Sciatic nerve (tissue), 2 donors: ENCODE results near the gene PID1. TPM values are rescaled to one million over a fixed set of nuclear protein-coding genes. Genes with fewer than 3 reads are reported as not detected.

Source experiments
- ATAC-seq: fragments of 200-7000 bp; cut with Tn5 transposase; one replicate; pipeline ENCODE4 v1.9.1; 2020; ENCODE audit warnings: mild to moderate bottlenecking, moderate library complexity
- DNase-seq: peaks from one replicate; pipeline ENCODE4 v3.0.0-alpha.2; 2020; ENCODE audit warnings: low spot score
- intact Hi-C: fragments of 100-400 bp; cut with DNase I; formaldehyde crosslinking; loops from one replicate; pipeline ENCODE4 v1.14.2; 2022
- total RNA-seq: library from RNA; stranded (reverse); fragmentation: NEBNext Ultra II Directional; extraction: Animal tissue kit (Norgen Biotek cat#: 25700); gene quantifications from one replicate; pipeline ENCODE4 v1.2.1, GENCODE V29; 2021
- donor health status: DM: no; HTN: no; CAD: no.
- donor health status: DM: no; HTN: no; CAD: no.

The PID1 gene
- total RNA-seq, 1 donor from 2014 or later = 24.3 TPM

DNA sequence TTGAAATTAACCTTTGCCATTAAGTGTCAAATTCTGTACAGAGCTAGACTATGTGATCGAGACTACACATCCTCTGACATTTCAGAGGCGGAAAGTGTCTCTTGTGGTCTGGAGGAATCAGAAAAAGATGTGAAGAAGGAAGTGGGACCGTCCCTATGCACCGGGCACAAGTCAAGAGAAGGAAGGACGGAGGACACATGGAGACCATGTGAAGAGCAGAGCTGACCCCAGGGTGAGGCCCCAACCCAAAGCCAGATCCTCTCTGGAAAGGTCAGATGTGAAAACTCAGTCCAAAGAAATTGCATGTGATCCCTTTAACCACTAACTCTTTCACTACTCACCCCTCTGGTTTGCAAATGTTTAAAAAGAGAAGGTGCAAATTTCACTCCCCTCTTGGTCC lies 92.4 kb downstream of the PID1 start:
- intact Hi-C loops = no loop called here
- DNase-seq = no peak

DNA sequence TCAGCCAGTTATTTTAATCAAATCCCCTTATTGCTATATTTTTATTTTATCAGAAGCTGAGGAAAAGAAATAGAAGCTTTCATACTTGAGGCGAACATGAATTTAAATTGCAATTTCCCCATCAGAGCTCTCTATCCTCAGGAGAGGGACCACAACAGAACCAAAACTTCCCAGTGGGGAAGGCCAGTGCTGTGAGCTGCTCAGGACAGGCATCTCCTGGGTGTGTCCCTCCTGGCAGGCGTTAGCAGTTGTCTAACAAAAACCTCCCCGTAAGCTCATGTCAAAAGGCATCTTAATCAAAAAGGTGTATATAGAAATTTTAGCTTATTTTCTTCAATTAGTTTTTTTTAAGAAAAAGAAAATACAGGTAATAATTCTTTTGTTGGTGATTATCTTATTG lies 93.0 kb downstream of the PID1 start:
- intact Hi-C loops = no loop called here
- ATAC-seq = no peak
- no peak for DNase-seq

More for the DNA sequence above, 92.4 kb downstream of the PID1 start:
- ATAC-seq = peak; percentile 56

- intact Hi-C loops = no loop called here
- ATAC-seq (no peak), DNase-seq (no peak)
Measured at GRCh38 chr2:229176136-229176535, 95.0 kb downstream of the PID1 start.

DNA sequence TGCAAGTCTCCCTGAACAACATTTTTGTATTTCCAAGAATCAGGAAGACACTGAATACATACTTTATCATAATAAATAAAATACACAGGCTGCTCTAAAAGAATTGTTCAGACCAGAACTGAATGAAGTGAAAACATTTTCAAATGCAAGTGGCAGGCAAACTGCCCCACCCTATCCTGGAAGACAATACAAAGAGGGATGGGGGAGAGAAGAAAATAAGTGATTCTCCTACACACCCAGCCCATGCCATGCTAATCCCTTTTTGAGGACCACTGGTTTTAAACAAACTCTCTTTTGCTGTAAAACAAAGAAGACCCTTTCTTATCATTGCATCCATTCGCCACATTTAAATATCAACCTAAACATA lies 95.6 kb downstream of the PID1 start:
- intact Hi-C loops = no loop called here
- no peak for ATAC-seq
- no peak for DNase-seq

DNA sequence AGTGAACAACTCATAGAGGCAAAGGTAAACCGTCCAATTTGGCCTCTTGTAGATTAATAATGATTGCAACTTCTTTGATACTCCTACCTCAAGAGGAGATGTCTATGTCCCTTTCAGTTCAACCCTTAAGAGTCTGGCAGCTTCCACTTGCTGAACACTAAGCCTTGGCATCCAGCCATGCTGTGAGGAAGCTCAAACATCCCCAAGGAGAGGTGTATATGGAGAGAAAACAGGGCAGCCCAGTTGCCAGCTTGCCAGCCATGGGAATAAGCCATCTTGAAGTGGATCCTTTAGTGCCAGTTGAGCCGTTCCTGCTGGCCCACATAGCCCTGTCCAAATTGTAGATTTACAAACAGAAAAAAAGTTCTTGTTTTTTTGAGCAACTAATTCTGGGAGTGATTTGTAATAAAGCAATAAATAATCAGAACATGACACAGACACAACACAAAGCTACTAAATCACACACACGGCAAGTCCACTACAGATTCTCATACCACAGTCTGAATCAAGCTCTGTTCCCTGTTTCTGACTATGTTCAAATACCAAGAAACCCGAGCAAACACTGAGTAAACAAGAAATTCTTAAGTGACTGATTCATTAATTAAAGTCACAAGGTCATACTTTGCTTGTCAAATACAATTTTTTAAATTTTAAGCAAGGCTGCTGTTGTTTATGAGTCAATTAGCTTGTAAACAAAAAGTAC lies 96.1 kb downstream of the PID1 start:
- ATAC-seq = no peak
- intact Hi-C loops = no loop called here
- no peak for DNase-seq

GRCh38 chr2:229173825-229174359 lies 97.2 kb downstream of the PID1 start:
- intact Hi-C loops = no loop called here
- DNase-seq = no peak
- no peak for ATAC-seq

DNA sequence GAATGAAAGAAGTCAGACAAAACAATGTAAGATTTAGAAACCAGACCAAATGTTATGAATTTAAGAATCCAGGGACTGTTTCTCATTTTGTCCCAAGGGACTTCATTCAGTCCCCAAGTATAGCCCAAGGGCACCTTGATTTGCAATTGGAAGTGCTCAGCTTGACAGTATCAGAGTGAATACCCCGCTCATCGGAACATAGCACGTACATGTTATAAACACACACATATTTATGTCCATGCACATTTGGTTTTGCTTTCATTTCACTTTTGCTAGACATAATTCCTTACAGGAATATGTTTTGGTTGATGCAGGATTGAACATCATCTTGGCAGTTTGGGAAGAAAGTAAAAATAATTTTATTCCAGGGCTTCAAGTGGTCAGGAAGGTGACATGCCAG lies 100.2 kb downstream of the PID1 start:
- ATAC-seq (no peak), DNase-seq (no peak)
- intact Hi-C loops = no loop called here

DNA sequence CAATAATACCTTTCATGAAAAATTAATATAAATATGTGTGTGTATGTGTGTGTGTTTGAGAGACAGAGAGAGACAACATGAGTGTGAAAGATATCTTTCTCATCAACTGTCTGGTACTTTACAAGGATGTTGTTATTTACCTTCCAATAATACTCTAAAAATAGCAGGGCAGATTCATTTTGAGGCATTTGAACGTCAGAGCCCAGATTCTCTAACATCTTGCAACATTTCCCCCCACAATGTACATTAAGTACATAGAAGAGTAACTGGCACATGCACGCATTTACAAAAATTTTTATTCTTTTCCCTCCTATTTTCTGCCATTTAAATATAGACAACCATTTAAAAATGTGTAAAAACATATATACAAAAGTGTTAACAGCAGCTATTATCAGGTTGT lies 100.9 kb downstream of the PID1 start:
- intact Hi-C loops = no loop called here
- no peak for DNase-seq
- ATAC-seq = no peak

- no peak for ATAC-seq
- DNase-seq = no peak
- intact Hi-C loops = no loop called here
Measured at GRCh38 chr2:229169751-229170150, 101.3 kb downstream of the PID1 start.

DNA sequence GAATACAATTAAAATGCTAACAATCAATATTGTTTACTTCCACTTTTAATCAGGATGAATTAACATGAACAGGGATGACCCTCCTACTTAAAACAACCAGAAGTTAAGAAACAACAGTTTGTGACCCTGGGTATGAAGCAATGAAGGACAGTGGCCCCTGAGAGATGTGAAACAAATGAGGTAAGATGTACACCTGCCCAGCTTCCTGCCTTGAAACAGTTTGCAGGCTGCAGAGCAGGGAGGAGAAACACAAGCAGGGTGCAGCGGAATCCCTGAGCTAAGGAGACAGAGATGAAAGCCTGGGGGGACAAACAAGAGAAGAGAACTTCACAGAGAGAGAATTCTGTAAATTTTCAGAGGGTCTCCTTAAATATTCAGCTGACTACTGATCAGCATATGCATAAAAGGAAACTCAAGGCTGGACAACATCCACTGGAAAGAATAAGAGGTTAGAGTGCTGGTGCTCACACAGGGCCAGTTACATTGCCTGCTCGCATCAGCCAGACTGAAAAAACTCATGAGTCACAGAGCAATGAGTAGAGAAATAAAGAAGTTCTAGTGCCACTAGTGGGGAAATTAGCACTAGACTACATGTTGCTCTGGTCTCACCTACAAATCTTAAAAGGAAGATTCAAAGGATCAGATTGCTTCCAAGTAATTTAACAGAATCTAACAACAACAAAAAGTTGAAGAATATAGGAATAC lies 106.4 kb downstream of the PID1 start:
- intact Hi-C loops = no loop called here
- ATAC-seq (no peak), DNase-seq (no peak)

DNA sequence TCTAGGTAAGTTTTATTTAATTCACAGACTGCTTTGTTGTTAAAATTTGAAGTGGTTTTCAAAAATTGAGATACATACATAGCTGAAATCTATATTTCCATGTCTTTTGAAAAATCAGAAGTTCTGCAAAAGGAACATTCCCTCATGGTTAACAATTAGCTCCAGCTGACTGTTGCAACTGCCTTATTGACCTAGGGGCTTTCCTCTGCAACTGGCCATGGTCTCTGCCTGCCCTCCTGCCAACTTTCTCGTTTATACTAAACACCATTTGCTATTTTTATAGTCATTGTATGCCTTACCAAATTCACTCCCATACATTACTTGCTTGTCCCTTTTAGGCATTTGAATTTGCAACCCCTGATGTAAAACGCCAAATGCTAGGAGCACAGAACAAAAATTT lies 107.2 kb downstream of the PID1 start:
- no peak for ATAC-seq
- intact Hi-C loops = no loop called here
- no peak for DNase-seq

DNA sequence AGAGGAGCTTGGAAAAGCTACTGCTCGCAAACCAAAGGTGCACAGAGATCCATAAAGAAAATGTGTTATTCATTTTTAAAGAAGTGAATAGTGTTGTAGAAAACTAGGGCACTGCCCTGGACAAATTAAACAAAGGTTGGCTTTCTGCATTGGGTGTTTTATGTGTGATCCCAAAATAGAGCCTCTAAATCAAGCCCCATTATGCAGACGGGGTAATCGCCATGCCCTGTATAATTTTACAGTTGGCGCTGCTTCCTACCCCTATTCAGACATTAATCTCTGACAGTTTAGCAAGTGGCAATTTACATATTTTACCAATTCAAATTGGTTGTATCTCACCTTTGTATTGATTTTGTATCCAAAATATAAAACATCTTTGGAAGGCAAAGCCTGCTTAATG lies 109.1 kb downstream of the PID1 start:
- intact Hi-C loops = no loop called here
- DNase-seq (no peak), ATAC-seq (no peak)

DNA sequence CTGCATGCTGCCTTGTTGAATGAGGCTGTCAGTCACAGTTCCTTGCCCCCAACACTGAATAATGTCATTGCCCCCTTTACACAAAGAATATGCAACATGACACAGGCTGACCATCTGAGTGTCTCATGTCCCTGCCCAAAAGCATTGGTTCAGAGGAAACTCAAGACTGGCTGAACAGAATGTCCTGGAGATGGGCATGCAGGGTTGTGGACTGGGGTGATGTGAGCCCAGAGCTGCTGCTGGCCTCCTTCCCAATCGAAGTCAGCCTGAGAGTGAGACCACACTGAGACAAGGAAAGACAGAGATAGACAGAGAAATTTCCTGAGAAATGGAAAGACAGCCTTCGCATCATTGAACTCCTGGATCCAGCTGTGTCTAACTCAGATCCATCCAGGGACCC lies 110.1 kb downstream of the PID1 start:
- DNase-seq (no peak), ATAC-seq (no peak)
- intact Hi-C loops = no loop called here

- intact Hi-C loops = no loop called here
- DNase-seq = no peak
- no peak for ATAC-seq
Measured at GRCh38 chr2:229160180-229160579, 110.9 kb downstream of the PID1 start.

DNA sequence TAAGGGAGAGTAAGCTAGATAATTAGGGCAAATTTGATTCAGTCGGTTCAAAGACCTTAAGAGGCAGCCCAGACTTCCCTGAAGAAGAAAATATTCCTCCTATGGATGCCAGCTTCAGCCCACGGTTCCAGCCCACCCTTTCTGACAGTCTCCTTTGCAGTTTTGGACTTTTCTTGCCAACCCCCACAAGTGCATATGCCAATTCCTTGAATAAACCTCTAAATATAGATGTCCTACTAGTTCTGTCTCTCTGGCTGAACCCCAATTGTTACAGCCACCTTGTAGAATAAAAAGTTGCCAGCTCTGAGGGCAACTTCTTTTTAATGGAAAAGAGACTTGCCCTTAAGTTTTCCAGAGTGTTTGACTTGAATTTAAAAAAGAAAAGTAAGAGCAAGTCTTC lies 111.7 kb downstream of the PID1 start:
- no peak for ATAC-seq
- DNase-seq = no peak
- intact Hi-C loops = no loop called here

DNA sequence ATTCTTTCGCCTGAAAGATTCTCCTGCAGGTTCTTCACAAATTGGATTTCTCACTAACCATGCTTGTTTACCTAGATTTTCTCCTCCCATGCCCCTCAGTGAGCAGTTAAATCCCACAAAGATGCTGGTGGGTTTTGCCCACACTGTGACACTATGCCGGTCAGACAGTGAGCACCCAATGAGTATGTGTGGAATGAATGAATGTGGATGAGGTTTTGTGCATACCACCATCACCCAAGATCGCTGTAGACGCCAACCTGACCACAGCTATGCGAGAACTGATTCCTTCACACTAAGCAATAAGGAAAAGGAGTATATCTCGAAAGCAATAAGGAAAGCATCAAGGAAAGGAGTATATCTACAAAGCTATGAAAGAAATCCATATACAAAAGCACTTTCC lies 116.7 kb downstream of the PID1 start:
- no peak for ATAC-seq
- no peak for DNase-seq
- intact Hi-C loops = no loop called here

- intact Hi-C loops = no loop called here
- ATAC-seq (no peak), DNase-seq (no peak)
Measured at GRCh38 chr2:229153951-229154350, 117.1 kb downstream of the PID1 start.

DNA sequence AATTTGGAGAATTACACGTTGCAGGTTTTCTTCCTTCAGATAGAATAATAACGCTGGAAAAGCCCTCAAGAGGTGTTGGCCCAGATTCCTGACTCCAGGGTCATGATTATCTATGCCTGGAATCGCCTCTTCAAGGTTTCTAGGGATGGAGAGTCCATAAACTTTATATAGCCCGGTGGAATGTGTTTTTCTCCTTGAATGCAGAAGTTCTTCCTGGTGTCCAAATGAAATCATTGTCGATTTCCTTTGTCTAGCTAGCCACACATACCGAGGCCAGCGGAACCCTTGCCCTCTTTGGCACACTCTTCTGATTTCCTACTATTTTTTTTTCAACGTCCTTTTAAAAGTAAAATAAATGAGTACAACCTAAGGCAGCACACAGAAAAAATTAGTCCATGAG lies 117.8 kb downstream of the PID1 start:
- intact Hi-C loops = no loop called here
- ATAC-seq = no peak
- DNase-seq = no peak

DNA sequence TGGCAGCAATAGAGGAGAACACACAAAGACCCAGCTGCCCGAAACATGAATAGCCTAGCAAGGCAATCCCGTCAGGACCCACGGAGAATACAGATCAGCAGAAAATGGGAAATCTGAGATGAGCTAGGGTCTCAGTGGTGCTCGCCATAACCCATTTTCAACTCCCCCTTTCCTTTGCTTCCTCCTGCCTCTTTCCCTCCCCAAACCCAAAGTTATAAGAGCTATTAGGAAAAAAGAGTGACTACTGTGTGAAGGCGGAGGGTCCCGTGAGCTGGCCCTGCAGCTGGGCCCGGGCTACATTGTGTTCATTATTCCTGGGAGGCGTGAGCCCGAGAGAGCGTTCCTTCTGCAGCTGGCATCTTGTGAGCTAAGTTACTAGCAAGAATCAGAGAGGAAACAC lies 118.4 kb downstream of the PID1 start:
- ATAC-seq = peak; percentile 26
- DNase-seq = no peak
- intact Hi-C loops = no loop called here

DNA sequence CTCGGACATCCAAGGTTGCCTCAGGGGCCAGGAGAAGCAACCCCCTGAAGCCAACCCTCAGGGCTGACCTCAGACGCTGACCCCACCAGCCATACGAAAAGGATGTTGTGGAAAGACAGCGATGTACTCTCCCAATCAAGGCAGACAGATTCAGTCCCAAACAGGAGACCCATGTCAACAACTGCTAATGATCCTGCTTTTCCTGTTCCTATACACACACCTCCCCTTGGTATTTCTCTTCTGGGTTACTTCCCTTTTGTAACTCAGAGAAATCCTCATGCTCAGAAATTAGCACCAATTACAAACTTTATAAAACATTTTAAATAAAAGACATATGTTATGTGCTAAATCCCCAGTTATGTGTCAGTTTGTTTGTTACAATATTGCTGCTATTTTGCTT lies 120.8 kb downstream of the PID1 start:
- DNase-seq (no peak), ATAC-seq (no peak)
- intact Hi-C loops = no loop called here
